Measurements from ENCODE around the gene PCSK4.

GRCh38 chr19:1538978-1539377, 48.8 kb upstream of the PCSK4 start:
- TF ChIP-seq CTCF (IDR thresholded peaks at IDR 0.05 in 2 of 3, conservative IDR thresholded peaks at IDR 0.05 in 1 of 3; ENCODE audit: control insufficient read depth in 2 of 3, extremely low read depth in 1 of 3, insufficient read depth in 1 of 3, low read depth in 3 of 3, low read length in 3 of 3) (no peak), POLR2A (IDR thresholded peaks at IDR 0.05; ENCODE audit: low read depth, low read length) (no peak), YBX1 (IDR thresholded peaks at IDR 0.05) (no peak), TBL1XR1 (IDR thresholded peaks at IDR 0.05; ENCODE audit: low read depth, low read length) (no peak), REST (IDR thresholded peaks at IDR 0.05; ENCODE audit: low read depth, low read length) (no peak), ZNF274 (IDR thresholded peaks at IDR 0.05; ENCODE audit: insufficient read depth, insufficient read length) (no peak), MXI1 (IDR thresholded peaks at IDR 0.05; ENCODE audit: low read depth, low read length) (no peak), RELA (IDR thresholded peaks at IDR 0.05; ENCODE audit: borderline replicate concordance, partially characterized antibody) (no peak), LARP7 (IDR thresholded peaks at IDR 0.05) (no peak), PRDM15 (CRISPR knock-in tag; IDR thresholded peaks at IDR 0.05) (no peak)

Measured in GM12878 (cell line).